ENCODE results near the gene PRR36. TPM values are rescaled to one million over a fixed set of nuclear protein-coding genes. Genes with fewer than 3 reads are reported as not detected.

PRR36 gene
- total RNA-seq, 2 donors from 2014 or later: 2.2 to 4.2 TPM

GRCh38 chr19:7841751-7842660, 32.2 kb downstream of the PRR36 start:
- intact Hi-C loops (cut with DNase I): no loop called here
- TF ChIP-seq POLR2A (IDR thresholded peaks at IDR 0.05): no peak
- no peak for TF ChIP-seq POLR2AphosphoS5 (IDR thresholded peaks at IDR 0.05)
- no peak for TF ChIP-seq CTCF (IDR thresholded peaks at IDR 0.05)
- H3K27me3 ChIP-seq (replicated peaks; ENCODE audit: insufficient read depth): no peaks in the 10 kb centered on the region

GRCh38 chr19:7840629-7841028, 33.6 kb downstream of the PRR36 start:
- Histone ChIP-seq H3K27me3 (replicated peaks; ENCODE audit: insufficient read depth) (no peaks in the 10 kb centered on the region), H3K9me3 (no peaks in the 10 kb centered on the region), H3K4me3 (no peak overlapping the region), H3K36me3 (no peaks in the 10 kb centered on the region), H3K27ac (no peak overlapping the region), H3K4me1 (replicated peaks) (no peaks in the 10 kb centered on the region)
- TF ChIP-seq CTCF (IDR thresholded peaks at IDR 0.05): no peak
- no peak for TF ChIP-seq POLR2AphosphoS5 (IDR thresholded peaks at IDR 0.05)
- no peak for TF ChIP-seq POLR2A (IDR thresholded peaks at IDR 0.05)
- 91% methylated on average over 8 of the region's 8 CpGs for WGBS
- DNase-seq (ENCODE audit: low spot score): no peak
- intact Hi-C loops (cut with DNase I): no loop called here

More at GRCh38 chr19:7841751-7842660, 32.2 kb downstream of the PRR36 start:
- Histone ChIP-seq H3K9me3 (no peaks in the 10 kb centered on the region), H3K4me3 (no peak overlapping the region), H3K4me1 (replicated peaks) (no peaks in the 10 kb centered on the region), H3K27ac (no peak overlapping the region), H3K36me3 (no peaks in the 10 kb centered on the region)
- no peak for DNase-seq (ENCODE audit: low spot score)
- 86% methylated on average over 10 of the region's 11 CpGs for WGBS

GRCh38 chr19:7839476-7839875, 34.7 kb downstream of the PRR36 start:
- Histone ChIP-seq H3K4me1 (replicated peaks) (no peaks in the 10 kb centered on the region), H3K36me3 (no peaks in the 10 kb centered on the region), H3K27me3 (replicated peaks; ENCODE audit: insufficient read depth) (no peaks in the 10 kb centered on the region), H3K27ac (no peak overlapping the region), H3K9me3 (no peaks in the 10 kb centered on the region), H3K4me3 (no peak overlapping the region)
- TF ChIP-seq POLR2A (IDR thresholded peaks at IDR 0.05) (no peak), POLR2AphosphoS5 (IDR thresholded peaks at IDR 0.05) (no peak), CTCF (IDR thresholded peaks at IDR 0.05) (no peak)
- WGBS: 95% methylated on average over 6 of the region's 6 CpGs
- DNase-seq (ENCODE audit: low spot score): no peak
- intact Hi-C loops (cut with DNase I): no loop called here

GRCh38 chr19:7833225-7834099, 40.7 kb downstream of the PRR36 start:
- WGBS: 68% methylated on average over 21 of the region's 23 CpGs
- intact Hi-C loops (cut with DNase I): loop anchor here (5.0 kb wide), 1 partner anchor 69 kb away; the partner anchor contains the start of gene MAP2K7
- peak overlapping the region in 1 of 2 donors; percentile 27 for H3K27ac ChIP-seq
- TF ChIP-seq POLR2AphosphoS5 (IDR thresholded peaks at IDR 0.05) (peak; percentile 69), CTCF (IDR thresholded peaks at IDR 0.05) (no peak), POLR2A (IDR thresholded peaks at IDR 0.05) (peak; percentile 16)
- DNase-seq (ENCODE audit: low spot score): peak; percentile 79
- peaks cover 5% of the 10 kb centered on the region for H3K4me1 ChIP-seq (replicated peaks)
- H3K4me3 ChIP-seq: no peak overlapping the region
- no peaks in the 10 kb centered on the region for H3K36me3 ChIP-seq
- H3K27me3 ChIP-seq (replicated peaks; ENCODE audit: insufficient read depth): no peaks in the 10 kb centered on the region
- no peaks in the 10 kb centered on the region for H3K9me3 ChIP-seq

Measured in prostate gland (tissue), 2 donors.